Mucosa of descending colon (tissue), 3 donors: Measurements from ENCODE around the gene TCF7L2. TPM values are rescaled to one million over a fixed set of nuclear protein-coding genes. Genes with fewer than 3 reads are reported as not detected.

Experiments
- ATAC-seq: fragments of 200-7000 bp; cut with Tn5 transposase; one replicate; pipeline ENCODE4 v1.9.1; 2020; ENCODE audit warnings: mild to moderate bottlenecking, moderate library complexity
- DNase-seq, 3 donors: peaks; one replicate each; pipeline ENCODE4 v3.0.0-alpha.2; 2020
- H3K36me3 ChIP-seq: fragments of 200-600 bp; one replicate; pipeline ENCODE4 v1.8.0; 2021; ENCODE audit warnings: low read depth, mild to moderate bottlenecking
- H3K4me1 ChIP-seq: fragments of 200-600 bp; one replicate; pipeline ENCODE4 v1.8.0; 2021; ENCODE audit warnings: low read depth, mild to moderate bottlenecking
- H3K4me3 ChIP-seq: fragments of 200-600 bp; one replicate; pipeline ENCODE4 v1.8.0; 2021; ENCODE audit warnings: mild to moderate bottlenecking
- H3K9me3 ChIP-seq: fragments of 200-600 bp; one replicate; pipeline ENCODE4 v1.8.0; 2021; ENCODE audit warnings: mild to moderate bottlenecking
- CTCF ChIP-seq: fragments of 200-600 bp; IDR thresholded peaks from one replicate; pipeline ENCODE4 v1.8.0; 2022; ENCODE audit warnings: antibody characterized with exemption, mild to moderate bottlenecking
- intact Hi-C, 2 donors: fragments of 100-400 bp; cut with DNase I in 1 of 2; cut with micrococcal nuclease in 1 of 2; formaldehyde crosslinking; loops; one replicate each; pipeline versions ENCODE4 v1.11.0 to v1.11.1; 2022; cut with DNase I, micrococcal nuclease
- total RNA-seq, 3 donors: library from RNA; stranded (reverse); fragmentation: NEBNext Ultra II Directional in 2 of 3; extraction: Animal tissue kit (Norgen Biotek cat#: 25700) in 2 of 3; gene quantifications; one replicate each; pipeline versions ENCODE4 v1.2.1 to v1.2.4, GENCODE V29; 2021 to 2023
- donor health status: DM: no; HTN: no; CAD: no; lungs with moderate emphysema.
- donor health status: DM: no; HTN: no; CAD: no.
- donor health status: DM: no; HTN: yes; CAD: no.

The TCF7L2 gene
- total RNA-seq, 3 donors from 2014 or later, result 99.6 to 182 (median 102) TPM

GRCh38 chr10:112911206-112911605 lies 38.8 kb upstream of the TCF7L2 start:
- ATAC-seq, result no peak
- no peak for TF ChIP-seq CTCF
- intact Hi-C loops, result no loop called here
- H3K9me3 ChIP-seq, result no peaks in the 10 kb centered on the region
- H3K4me1 ChIP-seq, result peaks cover 10% of the 10 kb centered on the region
- H3K36me3 ChIP-seq, result no peaks in the 10 kb centered on the region
- DNase-seq, result no peak
- H3K4me3 ChIP-seq, result no peak overlapping the region

- peak in 1 of 3 donors; percentile 41 for DNase-seq
- Histone ChIP-seq H3K4me1 (peaks cover 17% of the 10 kb centered on the region), H3K4me3 (no peak overlapping the region), H3K9me3 (no peaks in the 10 kb centered on the region), H3K36me3 (no peaks in the 10 kb centered on the region)
- peak; percentile 64 for ATAC-seq
- no peak for TF ChIP-seq CTCF
- intact Hi-C loops, result no loop called here
These were observed 37.6 kb upstream of the TCF7L2 start for GRCh38 chr10:112912410-112912928.

GRCh38 chr10:112913255-112913654 lies 36.8 kb upstream of the TCF7L2 start:
- Histone ChIP-seq H3K36me3 (no peaks in the 10 kb centered on the region), H3K9me3 (no peaks in the 10 kb centered on the region), H3K4me1 (peaks cover 19% of the 10 kb centered on the region), H3K4me3 (no peak overlapping the region)
- intact Hi-C loops, result no loop called here
- DNase-seq, result no peak
- TF ChIP-seq CTCF, result no peak
- peak; percentile 2 for ATAC-seq

- TF ChIP-seq CTCF, result no peak
- DNase-seq, result peak in 2 of 3 donors; percentile 44 to 72
- peak; percentile 73 for ATAC-seq
- H3K36me3 ChIP-seq, result no peaks in the 10 kb centered on the region
- H3K4me3 ChIP-seq, result no peak overlapping the region
- H3K9me3 ChIP-seq, result no peaks in the 10 kb centered on the region
- intact Hi-C loops, result no loop called here
- H3K4me1 ChIP-seq, result peaks cover 22% of the 10 kb centered on the region
These were observed 36.3 kb upstream of the TCF7L2 start for GRCh38 chr10:112913661-112914287.

GRCh38 chr10:112914288-112914952 lies 35.6 kb upstream of the TCF7L2 start:
- DNase-seq (no peak), ATAC-seq (no peak)
- no peak for TF ChIP-seq CTCF
- Histone ChIP-seq H3K4me1 (peaks cover 22% of the 10 kb centered on the region), H3K4me3 (no peak overlapping the region), H3K36me3 (no peaks in the 10 kb centered on the region), H3K9me3 (no peaks in the 10 kb centered on the region)
- intact Hi-C loops, result no loop called here
